Measurements from ENCODE around the gene GALNT10.

GRCh38 chr5:154370119-154370518 is 179.6 kb downstream of the GALNT10 start:
- TF ChIP-seq CTCF (conservative IDR thresholded peaks at IDR 0.05 in 1 of 2, IDR thresholded peaks at IDR 0.05 in 1 of 2; ENCODE audit: low read depth in 1 of 2, low read length in 2 of 2) (no peak), EZH2 (IDR thresholded peaks at IDR 0.05; ENCODE audit: low read length, missing control alignments) (no peak)

All from fibroblast of lung (primary cell).